Natural killer cell (primary cell): ENCODE measurements around the gene UGT1A1. TPM values are rescaled to one million over a fixed set of nuclear protein-coding genes. Genes with fewer than 3 reads are reported as not detected.

Experiments
- ATAC-seq, 3 donors: fragments of 150-1000 bp in 2 of 3; fragments of 200-7000 bp in 1 of 3; cut with Tn5 transposase; 1 replicate in 1 of 3; 2 replicates in 2 of 3; pipeline ENCODE4 v1.10.0; 2021; ENCODE audit warnings: mild to moderate bottlenecking in 2 of 3, moderate library complexity in 2 of 3
- DNase-seq, 2 donors: peaks; one replicate each; pipeline versions ENCODE4 v3.0.0 to v3.0.0-alpha.2; 2013 to 2021; ENCODE audit warnings: mixed read lengths in 1 of 2
- H3K27ac ChIP-seq: one replicate; pipeline ENCODE4 v1.5.1; 2013; ENCODE audit warnings: mild to moderate bottlenecking, low read length
- H3K27me3 ChIP-seq: one replicate; pipeline ENCODE4 v1.6.1; 2013; ENCODE audit warnings: low read length; ENCODE audit not compliant: control insufficient read depth, insufficient read depth
- H3K36me3 ChIP-seq: one replicate; pipeline ENCODE4 v1.6.1; 2013; ENCODE audit warnings: low read length; ENCODE audit not compliant: control insufficient read depth, insufficient read depth
- H3K4me1 ChIP-seq: one replicate; pipeline ENCODE4 v1.6.1; 2013; ENCODE audit warnings: low read length; ENCODE audit not compliant: control insufficient read depth, insufficient read depth
- H3K4me3 ChIP-seq: one replicate; pipeline ENCODE4 v1.5.1; 2013; ENCODE audit warnings: low read length
- H3K9me3 ChIP-seq: one replicate; pipeline ENCODE4 v1.6.1; 2013; ENCODE audit warnings: low read length; ENCODE audit not compliant: control insufficient read depth, insufficient read depth
- H3K27ac Mint-ChIP-seq, 2 donors: one replicate each; pipeline ENCODE4 v1.8.0; 2022; ENCODE audit warnings: mild to moderate bottlenecking in 2 of 2, mixed read lengths in 2 of 2, moderate library complexity in 1 of 2
- H3K27me3 Mint-ChIP-seq, 2 donors: one replicate each; pipeline ENCODE4 v1.8.0; 2022; ENCODE audit warnings: low read depth in 2 of 2, mixed read lengths in 2 of 2
- H3K36me3 Mint-ChIP-seq: one replicate; pipeline ENCODE4 v1.8.0; 2022; ENCODE audit warnings: mixed read lengths
- H3K4me1 Mint-ChIP-seq, 2 donors: one replicate each; pipeline ENCODE4 v1.8.0; 2022; ENCODE audit warnings: mixed read lengths in 2 of 2
- H3K4me3 Mint-ChIP-seq: one replicate; pipeline ENCODE4 v1.8.0; 2022; ENCODE audit warnings: mild to moderate bottlenecking, moderate library complexity, mixed read lengths
- H3K9me3 Mint-ChIP-seq, 2 donors: one replicate each; pipeline ENCODE4 v1.8.0; 2022; ENCODE audit warnings: mixed read lengths in 2 of 2
- CTCF ChIP-seq: fragments of 200-600 bp; IDR thresholded peaks from one replicate; pipeline ENCODE4 v1.8.0; 2022; ENCODE audit warnings: antibody characterized with exemption
- WGBS: methylation state at CpG from one replicate; pipeline ENCODE4 v1.1.7; 2013; ENCODE audit warnings: missing lambda C conversion rate; ENCODE audit not compliant: insufficient coverage; 5-methylcytosine and 5-hydroxymethylcytosine counted together
- intact Hi-C: fragments of 100-400 bp; cut with micrococcal nuclease; formaldehyde crosslinking; loops from one replicate; pipeline ENCODE4 v1.14.2; 2022
- total RNA-seq, 4 donors: library from RNA; stranded (reverse); fragments of 120-200 nt in 1 of 4; gene quantifications; one replicate each; pipeline versions ENCODE4 v1.2.3 to v1.2.4, GENCODE V29; 2013 to 2022

The UGT1A1 gene
- total RNA-seq, 3 donors from 2014 or later (not counting 1 experiment from before 2014, with no cell fraction given), result not detected

GRCh38 chr2:233807966-233808935 lies 48.2 kb downstream of the UGT1A1 start:
- intact Hi-C loops, result no loop called here
- peaks cover 18 to 34% of the 10 kb centered on the region in 2 donors for H3K27me3 Mint-ChIP-seq
- no peaks in the 10 kb centered on the region for H3K36me3 Mint-ChIP-seq
- Histone ChIP-seq H3K27me3 (no peaks in the 10 kb centered on the region), H3K27ac (no peak overlapping the region), H3K9me3 (no peaks in the 10 kb centered on the region), H3K36me3 (no peaks in the 10 kb centered on the region), H3K4me3 (no peak overlapping the region), H3K4me1 (no peaks in the 10 kb centered on the region)
- ATAC-seq (no peak), DNase-seq (peak in 1 of 2 donors; percentile 13)
- TF ChIP-seq CTCF, result no peak
- no peaks in the 10 kb centered on the region for H3K9me3 Mint-ChIP-seq
- H3K4me3 Mint-ChIP-seq, result no peak overlapping the region
- no peak overlapping the region for H3K27ac Mint-ChIP-seq
- 72% methylated on average over 10 of the region's 10 CpGs for WGBS
- no peaks in the 10 kb centered on the region for H3K4me1 Mint-ChIP-seq

- Histone ChIP-seq H3K27me3 (no peaks in the 10 kb centered on the region), H3K4me3 (no peak overlapping the region), H3K9me3 (no peaks in the 10 kb centered on the region), H3K27ac (no peak overlapping the region), H3K36me3 (no peaks in the 10 kb centered on the region), H3K4me1 (no peaks in the 10 kb centered on the region)
- Mint-ChIP-seq H3K9me3 (no peaks in the 10 kb centered on the region), H3K36me3 (no peaks in the 10 kb centered on the region), H3K4me1 (no peaks in the 10 kb centered on the region), H3K27me3 (peaks cover 8 to 27% of the 10 kb centered on the region in 2 donors), H3K27ac (no peak overlapping the region), H3K4me3 (no peak overlapping the region)
- no peak for TF ChIP-seq CTCF
- ATAC-seq, result no peak
- no peak for DNase-seq
- 86% methylated on average over 5 of the region's 6 CpGs for WGBS
- intact Hi-C loops, result no loop called here
These were observed 50.3 kb downstream of the UGT1A1 start for GRCh38 chr2:233810385-233810784.

GRCh38 chr2:233811087-233811486 lies 51.0 kb downstream of the UGT1A1 start:
- WGBS, result 86% methylated on average over 4 of the region's 4 CpGs
- no peak overlapping the region for H3K27ac Mint-ChIP-seq
- Histone ChIP-seq H3K4me1 (no peaks in the 10 kb centered on the region), H3K9me3 (no peaks in the 10 kb centered on the region), H3K4me3 (no peak overlapping the region), H3K36me3 (no peaks in the 10 kb centered on the region), H3K27ac (no peak overlapping the region), H3K27me3 (no peaks in the 10 kb centered on the region)
- H3K4me3 Mint-ChIP-seq, result no peak overlapping the region
- peaks cover 8 to 27% of the 10 kb centered on the region in 2 donors for H3K27me3 Mint-ChIP-seq
- no peak for TF ChIP-seq CTCF
- intact Hi-C loops, result no loop called here
- no peaks in the 10 kb centered on the region for H3K4me1 Mint-ChIP-seq
- H3K36me3 Mint-ChIP-seq, result no peaks in the 10 kb centered on the region
- no peak for DNase-seq
- H3K9me3 Mint-ChIP-seq, result no peaks in the 10 kb centered on the region
- no peak for ATAC-seq
